Osteoblast (primary cell): ENCODE measurements around the gene PPHLN1. TPM values are rescaled to one million over a fixed set of nuclear protein-coding genes. Genes with fewer than 3 reads are reported as not detected.

ENCODE experiments used
- DNase-seq: peaks from one replicate; pipeline ENCODE4 v3.0.0; 2011; ENCODE audit warnings: low spot score, mixed read lengths; ENCODE audit not compliant: insufficient read length; ENCODE audit errors: missing footprints
- H2AFZ ChIP-seq: 2 replicates; pipeline ENCODE4 v1.6.0; 2011; ENCODE audit warnings: mild to moderate bottlenecking, low read length
- H3K27ac ChIP-seq: 2 replicates; pipeline ENCODE4 v1.5.1; 2011; ENCODE audit warnings: mild to moderate bottlenecking, low read depth, low read length, moderate library complexity
- H3K27me3 ChIP-seq: 2 replicates; pipeline ENCODE4 v1.6.0; 2012; ENCODE audit warnings: mild to moderate bottlenecking, control low read depth, inconsistent platforms, low read length, moderate library complexity; ENCODE audit not compliant: insufficient read depth
- H3K36me3 ChIP-seq: 2 replicates; pipeline ENCODE4 v1.5.1; 2011; ENCODE audit warnings: mild to moderate bottlenecking, low read length, control low read depth, moderate library complexity; ENCODE audit not compliant: insufficient read depth
- H3K4me1 ChIP-seq: 2 replicates; pipeline ENCODE4 v1.5.1; 2011; ENCODE audit warnings: mild to moderate bottlenecking, low read length, control low read depth, moderate library complexity; ENCODE audit not compliant: insufficient read depth
- H3K4me2 ChIP-seq: 2 replicates; pipeline ENCODE4 v1.6.0; 2011; ENCODE audit warnings: mild to moderate bottlenecking, low read length; ENCODE audit not compliant: insufficient read depth
- H3K4me3 ChIP-seq: fragments of 200-600 bp; sonication (generic); 3 replicates; pipeline ENCODE4 v1.5.1; 2012; ENCODE audit warnings: mild to moderate bottlenecking, low read length, inconsistent platforms; ENCODE audit not compliant: insufficient read depth
- H3K79me2 ChIP-seq: 2 replicates; pipeline ENCODE4 v1.6.0; 2012; ENCODE audit warnings: mild to moderate bottlenecking, low read length, control low read depth, inconsistent platforms; ENCODE audit not compliant: insufficient read depth
- H3K9me3 ChIP-seq: 2 replicates; pipeline ENCODE4 v1.5.1; 2011; ENCODE audit warnings: low read depth, low read length, control low read depth
- H4K20me1 ChIP-seq: 2 replicates; pipeline ENCODE4 v1.6.0; 2012; ENCODE audit warnings: mild to moderate bottlenecking, low read length, control low read depth; ENCODE audit not compliant: insufficient read depth
- total RNA-seq: library from RNA; depleted of rRNA; stranded (reverse); fragments of >200 nt; gene quantifications from 2 replicates; pipeline ENCODE4 v1.2.3, GENCODE V29; 2012
- TF ChIP-seq, protein P1 (sequence below): IDR thresholded peaks from 2 replicates; pipeline ENCODE4 v1.5.1; 2011; ENCODE audit warnings: mild to moderate bottlenecking, low read depth, low read length, moderate library complexity; ENCODE audit errors: extremely low read depth

Gene PPHLN1
- total RNA-seq, 1 donor, result 70.9 TPM

DNA sequence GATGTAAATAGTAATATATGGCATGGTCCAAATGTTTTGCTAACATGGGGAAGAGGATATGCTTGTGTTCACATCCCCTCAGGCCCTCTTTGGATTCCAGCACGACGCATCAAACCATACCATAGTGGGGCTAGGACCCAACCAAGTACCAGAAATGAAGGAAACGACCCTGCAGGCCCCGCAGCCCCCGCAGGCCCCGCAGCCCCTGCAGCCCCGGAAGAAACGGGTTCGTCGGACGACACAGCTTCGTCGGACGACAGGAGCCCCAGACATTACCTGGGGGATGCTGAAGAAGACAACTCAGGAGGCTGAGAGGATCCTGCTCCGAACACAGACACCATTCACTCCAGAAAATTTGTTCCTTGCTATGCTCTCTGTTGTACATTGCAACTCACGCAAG is 119.9 kb downstream of the PPHLN1 start:
- Histone ChIP-seq H3K27ac (no peak overlapping the region), H3K79me2 (no peaks in the 10 kb centered on the region), H3K27me3 (no peaks in the 10 kb centered on the region), H3K9me3 (no peaks in the 10 kb centered on the region), H3K4me2 (no peak overlapping the region), H3K4me1 (peaks cover 17% of the 10 kb centered on the region), H3K36me3 (peaks cover 16% of the 10 kb centered on the region), H2AFZ (no peak overlapping the region), H4K20me1 (no peaks in the 10 kb centered on the region), H3K4me3 (no peak overlapping the region)
- no peak for DNase-seq
- TF ChIP-seq, protein P1, sequence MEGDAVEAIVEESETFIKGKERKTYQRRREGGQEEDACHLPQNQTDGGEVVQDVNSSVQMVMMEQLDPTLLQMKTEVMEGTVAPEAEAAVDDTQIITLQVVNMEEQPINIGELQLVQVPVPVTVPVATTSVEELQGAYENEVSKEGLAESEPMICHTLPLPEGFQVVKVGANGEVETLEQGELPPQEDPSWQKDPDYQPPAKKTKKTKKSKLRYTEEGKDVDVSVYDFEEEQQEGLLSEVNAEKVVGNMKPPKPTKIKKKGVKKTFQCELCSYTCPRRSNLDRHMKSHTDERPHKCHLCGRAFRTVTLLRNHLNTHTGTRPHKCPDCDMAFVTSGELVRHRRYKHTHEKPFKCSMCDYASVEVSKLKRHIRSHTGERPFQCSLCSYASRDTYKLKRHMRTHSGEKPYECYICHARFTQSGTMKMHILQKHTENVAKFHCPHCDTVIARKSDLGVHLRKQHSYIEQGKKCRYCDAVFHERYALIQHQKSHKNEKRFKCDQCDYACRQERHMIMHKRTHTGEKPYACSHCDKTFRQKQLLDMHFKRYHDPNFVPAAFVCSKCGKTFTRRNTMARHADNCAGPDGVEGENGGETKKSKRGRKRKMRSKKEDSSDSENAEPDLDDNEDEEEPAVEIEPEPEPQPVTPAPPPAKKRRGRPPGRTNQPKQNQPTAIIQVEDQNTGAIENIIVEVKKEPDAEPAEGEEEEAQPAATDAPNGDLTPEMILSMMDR, result no peak

DNA sequence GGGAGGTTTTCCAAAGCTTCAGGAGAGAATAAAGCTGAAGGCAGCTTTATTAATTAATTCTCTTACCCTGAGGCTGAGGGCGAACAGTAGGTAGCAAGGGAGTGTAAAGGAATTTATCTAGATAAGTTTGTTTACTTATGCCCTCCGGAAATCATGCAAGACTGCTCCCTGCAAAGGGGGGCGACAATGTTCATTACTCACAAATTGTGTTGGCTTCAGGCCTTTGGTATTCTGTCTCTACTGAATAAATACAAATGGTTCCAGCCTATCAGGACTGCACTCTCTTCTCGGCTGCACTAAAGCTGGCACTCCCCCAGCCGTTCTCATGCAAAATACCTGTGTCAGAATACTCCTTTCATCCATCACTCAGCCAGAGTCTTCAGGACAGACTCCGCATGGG is 120.8 kb downstream of the PPHLN1 start:
- Histone ChIP-seq H3K79me2 (no peaks in the 10 kb centered on the region), H3K4me1 (peaks cover 17% of the 10 kb centered on the region), H2AFZ (no peak overlapping the region), H3K27me3 (no peaks in the 10 kb centered on the region), H3K36me3 (peaks cover 13% of the 10 kb centered on the region), H3K4me2 (no peak overlapping the region), H4K20me1 (no peaks in the 10 kb centered on the region), H3K9me3 (no peaks in the 10 kb centered on the region), H3K4me3 (no peak overlapping the region), H3K27ac (no peak overlapping the region)
- peak; percentile 63 for DNase-seq
- TF ChIP-seq, protein P1, result no peak

GRCh38 chr12:42447371-42447786 is 121.4 kb downstream of the PPHLN1 start:
- Histone ChIP-seq H3K27ac (no peak overlapping the region), H3K27me3 (no peaks in the 10 kb centered on the region), H3K4me3 (no peak overlapping the region), H3K4me1 (peaks cover 21% of the 10 kb centered on the region), H3K9me3 (no peaks in the 10 kb centered on the region), H3K4me2 (no peak overlapping the region), H3K36me3 (peaks cover 9% of the 10 kb centered on the region), H2AFZ (no peak overlapping the region), H3K79me2 (no peaks in the 10 kb centered on the region), H4K20me1 (no peaks in the 10 kb centered on the region)
- peak; percentile 30 for DNase-seq
- TF ChIP-seq, protein P1, result no peak

GRCh38 chr12:42448841-42449240 is 122.9 kb downstream of the PPHLN1 start:
- Histone ChIP-seq H3K36me3 (no peaks in the 10 kb centered on the region), H2AFZ (no peak overlapping the region), H3K4me2 (no peak overlapping the region), H3K9me3 (no peaks in the 10 kb centered on the region), H3K79me2 (no peaks in the 10 kb centered on the region), H3K4me1 (peaks cover 21% of the 10 kb centered on the region), H3K27ac (no peak overlapping the region), H3K4me3 (no peak overlapping the region), H3K27me3 (no peaks in the 10 kb centered on the region), H4K20me1 (no peaks in the 10 kb centered on the region)
- no peak for DNase-seq
- TF ChIP-seq, protein P1, result no peak
